NK-92 (cell line): Measurements from ENCODE around the gene MALL.
"Not testable (repeated sequence)": the region's sequence is repeated elsewhere in the genome, so short reads cannot be mapped to it uniquely, and the experiment has no call there.

Experiments
- DNase-seq: peaks from one replicate; lab custom pipeline; 2025; ENCODE audit not compliant: unreplicated experiment; lab: John Stamatoyannopoulos, UW

Gene MALL

GRCh38 chr2:110099471-110100225 lies 16.0 kb downstream of the MALL start:
- no peak for DNase-seq

GRCh38 chr2:110099038-110099425 lies 16.6 kb downstream of the MALL start:
- DNase-seq, result no peak

DNA sequence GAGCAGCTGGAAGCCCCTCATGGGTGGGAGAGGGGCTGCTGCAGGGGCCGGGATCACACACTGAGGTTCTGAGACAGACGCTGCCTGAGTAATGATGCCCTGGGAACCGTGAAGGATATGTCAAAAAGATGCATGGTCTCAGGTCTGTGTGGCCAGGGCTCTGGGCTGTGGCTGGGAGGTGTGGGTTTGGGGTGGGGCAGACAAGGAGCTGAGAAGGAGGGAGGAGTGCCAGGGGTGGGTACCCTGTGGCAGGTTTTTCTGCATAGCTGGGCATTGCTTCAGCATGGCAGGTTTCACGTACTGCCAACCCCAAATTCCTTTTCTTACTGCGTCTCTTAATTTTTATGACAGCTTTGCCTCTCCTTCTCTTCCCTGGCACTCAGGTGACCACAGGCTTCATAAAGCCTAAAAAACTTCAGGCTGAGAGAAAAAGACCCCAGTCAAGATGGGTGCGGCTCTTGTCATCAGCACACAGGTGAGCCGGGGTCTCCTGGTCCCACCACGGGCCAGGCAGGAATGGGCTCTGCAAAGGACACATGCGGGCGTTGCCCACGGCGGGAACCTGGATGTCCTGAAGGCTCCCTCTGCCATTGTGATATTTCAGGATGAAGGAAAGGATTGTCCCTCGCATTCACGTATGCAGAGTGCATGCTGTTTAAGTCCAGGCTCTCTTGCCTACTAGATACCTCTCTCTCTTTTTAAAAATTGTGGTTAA lies 18.0 kb downstream of the MALL start:
- DNase-seq, result no peak

DNA sequence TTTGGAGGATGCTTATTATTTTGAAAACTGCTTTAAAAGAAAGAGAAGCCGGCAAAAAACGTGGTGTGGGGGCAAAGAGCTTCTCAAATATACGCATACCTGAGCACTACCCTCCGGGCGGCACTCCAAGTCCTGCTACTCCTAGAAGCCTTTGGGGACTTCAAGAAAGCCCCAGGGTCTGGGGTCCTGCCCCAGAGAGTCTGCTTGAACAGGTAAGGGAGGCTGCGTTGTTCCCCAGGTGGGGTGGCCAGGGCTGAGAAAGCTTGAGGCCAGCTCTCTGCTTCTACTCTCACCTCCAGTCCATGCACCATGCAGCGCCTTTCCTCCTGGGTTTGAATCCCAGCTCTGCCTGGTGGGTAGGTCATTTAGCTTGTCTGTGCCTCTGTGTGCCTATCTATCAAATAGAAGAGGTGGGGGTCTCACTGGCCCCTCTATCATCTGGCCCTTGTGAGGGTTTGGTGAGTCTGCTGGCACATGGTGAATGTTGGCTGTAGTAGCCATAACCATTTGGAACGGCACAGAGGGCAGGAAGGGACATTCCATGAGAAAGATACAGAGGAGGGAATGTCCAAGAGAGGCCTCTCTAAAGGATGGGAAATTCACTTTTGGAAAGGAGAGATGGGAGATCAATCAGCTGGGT lies 19.5 kb downstream of the MALL start:
- no peak for DNase-seq

- DNase-seq, result not testable (repeated sequence)
Observed at GRCh38 chr2:110094884-110095534, 20.6 kb downstream of the MALL start.

- not testable (repeated sequence) for DNase-seq
Observed at GRCh38 chr2:110093924-110094323, 21.7 kb downstream of the MALL start.

DNA sequence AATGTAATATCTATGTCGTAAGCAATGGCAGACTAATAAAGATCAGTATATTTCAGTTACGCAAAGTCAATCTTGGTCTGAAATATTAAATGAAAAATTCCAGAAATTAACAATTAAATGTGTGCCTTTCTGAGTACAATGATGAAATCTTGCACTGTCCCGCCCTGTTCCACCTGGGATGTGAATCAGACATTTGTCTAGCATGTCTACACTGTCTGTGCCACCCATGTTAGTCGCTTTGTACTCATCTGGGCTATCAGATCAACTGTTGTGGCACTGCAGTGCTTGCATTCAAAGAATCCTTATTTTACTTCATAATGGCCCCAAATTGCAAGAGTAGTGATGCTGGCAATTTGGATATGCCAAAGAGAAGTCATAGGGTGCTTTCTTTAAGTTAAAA lies 25.5 kb downstream of the MALL start:
- DNase-seq, result not testable (repeated sequence)

- not testable (repeated sequence) for DNase-seq
Observed at GRCh38 chr2:110083757-110084156, 31.9 kb downstream of the MALL start.

GRCh38 chr2:110083162-110083561 lies 32.5 kb downstream of the MALL start:
- not testable (repeated sequence) for DNase-seq

DNA sequence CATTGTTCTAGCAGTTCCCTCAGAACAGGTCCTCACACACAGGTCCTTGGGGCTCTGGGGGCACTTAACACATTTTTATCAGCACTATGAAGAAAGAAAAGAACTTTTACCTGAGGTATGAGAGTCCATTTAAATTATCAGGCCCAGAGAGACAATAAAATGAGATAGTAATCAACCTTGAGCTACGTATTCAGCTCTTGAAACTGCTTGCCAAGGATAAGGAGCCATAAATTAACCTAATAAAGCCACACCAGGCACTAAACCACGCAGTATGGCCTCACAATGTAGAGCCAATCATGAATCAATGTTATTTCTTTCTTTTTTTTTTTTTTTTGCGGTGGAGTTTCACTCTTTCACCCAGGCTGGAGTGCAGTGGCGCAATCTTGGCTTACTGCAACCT lies 37.5 kb downstream of the MALL start:
- not testable (repeated sequence) for DNase-seq

- not testable (repeated sequence) for DNase-seq
Observed at GRCh38 chr2:110075896-110076295, 39.7 kb downstream of the MALL start.

DNA sequence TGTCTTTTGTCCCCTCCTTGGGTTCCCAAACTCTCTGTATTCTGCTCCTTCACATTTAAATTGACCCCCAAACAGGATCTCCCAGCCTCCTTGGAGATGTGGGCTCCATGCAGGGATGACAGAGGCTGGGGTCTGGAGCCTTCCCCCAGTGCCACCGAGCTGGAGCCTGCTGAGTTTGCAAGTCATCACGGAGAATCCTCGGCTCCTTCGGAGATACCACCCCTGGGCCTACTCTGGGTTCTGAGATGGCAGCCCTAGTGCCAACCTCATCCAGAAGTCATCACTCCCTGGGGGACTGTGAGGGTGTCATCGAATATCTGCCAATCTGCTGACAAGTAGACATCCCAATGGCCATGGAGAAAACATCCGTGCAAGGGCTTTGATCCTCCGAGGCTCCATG lies 45.8 kb downstream of the MALL start:
- not testable (repeated sequence) for DNase-seq

DNA sequence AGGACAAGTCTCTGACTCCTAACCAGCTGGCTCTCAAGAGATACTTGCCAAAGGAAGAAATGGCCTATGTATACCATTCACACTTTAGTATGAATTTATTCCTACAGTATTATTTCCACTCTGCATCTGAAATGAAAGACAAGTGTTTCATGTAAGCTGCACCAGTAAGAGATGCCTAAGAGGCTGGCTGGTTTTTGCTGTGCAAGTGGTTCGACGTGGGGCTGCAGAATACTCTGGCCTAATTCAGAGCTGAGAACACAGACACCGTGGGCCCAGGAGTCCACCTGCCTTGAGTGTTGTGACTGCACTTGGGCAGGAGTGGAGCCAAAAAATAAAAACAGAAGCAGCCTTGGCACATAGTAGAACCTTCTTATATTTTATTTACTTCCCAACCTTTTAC lies 47.5 kb downstream of the MALL start:
- DNase-seq, result not testable (repeated sequence)

- DNase-seq, result not testable (repeated sequence)
Observed at GRCh38 chr2:110062332-110062731, 53.3 kb downstream of the MALL start.

- not testable (repeated sequence) for DNase-seq
Observed at GRCh38 chr2:110060550-110060949, 55.1 kb downstream of the MALL start.

- not testable (repeated sequence) for DNase-seq
Observed at GRCh38 chr2:110059694-110060358, 55.8 kb downstream of the MALL start.

- DNase-seq, result not testable (repeated sequence)
Observed at GRCh38 chr2:110059009-110059693, 56.5 kb downstream of the MALL start.

DNA sequence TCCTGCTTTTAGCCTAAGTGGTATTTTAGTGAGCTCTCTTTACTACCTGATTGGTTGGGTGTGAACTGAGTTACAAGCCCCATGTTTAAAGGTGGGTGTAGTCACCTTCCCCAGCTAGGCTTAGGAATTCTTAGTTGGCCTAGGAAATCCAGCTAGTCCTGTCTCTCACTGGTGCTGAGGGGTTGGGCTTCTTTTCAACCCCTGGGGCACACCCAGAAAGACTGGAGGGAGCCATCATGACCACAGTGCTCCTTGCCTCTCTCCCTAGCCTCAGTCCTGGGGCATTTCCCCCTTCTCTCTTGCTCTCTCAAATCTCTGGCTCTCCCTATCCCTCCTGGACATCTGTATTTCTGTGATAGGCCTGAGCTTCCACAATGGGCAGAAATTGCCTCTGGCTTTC lies 57.6 kb downstream of the MALL start:
- DNase-seq, result not testable (repeated sequence)

GRCh38 chr2:110055819-110056408 lies 59.7 kb downstream of the MALL start:
- DNase-seq, result not testable (repeated sequence)
